Loucy (cell line): ENCODE results near the gene AQP7.

Source experiments
- CTCF ChIP-seq: fragments of 200-600 bp; sonication (generic); conservative IDR thresholded peaks from 2 replicates; pipeline ENCODE4 v1.5.1; 2014; ENCODE audit warnings: mild to moderate bottlenecking, antibody characterized with exemption, low read length
- EZH2phosphoT487 ChIP-seq: fragments of 200-600 bp; IDR thresholded peaks from 2 replicates; pipeline ENCODE4 v1.6.1; 2018; ENCODE audit warnings: antibody characterized with exemption, mild to moderate bottlenecking, moderate library complexity, borderline replicate concordance

- TF ChIP-seq CTCF (no peak), EZH2phosphoT487 (no peak)
These were observed 50.8 kb downstream of the AQP7 start for GRCh38 chr9:33351547-33351946.
